AG20443 (cell line): Measurements from ENCODE around the gene SETDB2.

Experiments used
- DNase-seq: peaks from one replicate; pipeline ENCODE4 v3.0.0; 2012; ENCODE audit warnings: low spot score, mixed read lengths

Gene SETDB2

DNA sequence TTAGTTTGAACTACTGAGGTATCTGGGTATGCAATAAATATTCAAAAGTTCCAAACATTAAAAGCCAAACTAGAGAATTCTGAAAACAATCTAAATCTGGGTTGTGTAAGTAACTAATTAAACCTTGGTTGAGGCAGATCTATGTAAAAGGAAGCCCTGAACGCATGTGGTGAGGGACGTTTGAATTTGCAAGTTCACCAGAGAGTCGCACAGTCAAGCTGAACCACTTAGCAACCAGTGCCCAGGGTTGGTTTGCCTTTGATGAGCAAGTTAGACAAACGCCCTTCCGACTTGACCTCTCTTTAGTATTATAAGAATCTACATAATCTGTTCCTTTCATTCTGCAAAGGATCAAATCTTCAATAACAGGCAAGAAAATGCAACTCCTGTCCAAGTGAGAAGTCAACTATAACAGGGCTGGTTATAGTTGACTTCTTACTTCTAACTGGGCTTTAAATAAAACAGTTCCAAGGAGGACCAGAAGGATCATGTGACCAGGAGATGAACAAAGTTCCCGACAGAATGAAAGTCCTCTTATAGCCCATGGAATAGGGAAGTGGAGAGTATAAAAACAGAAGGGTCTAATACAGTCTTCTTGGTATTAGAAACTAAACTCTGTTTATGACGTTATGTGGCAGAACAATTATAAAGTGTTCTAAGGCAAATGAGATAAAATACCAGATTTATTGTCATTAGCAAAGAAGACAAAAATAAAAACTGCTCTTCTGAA, 92.2 kb downstream of the SETDB2 start:
- DNase-seq = no peak

DNA sequence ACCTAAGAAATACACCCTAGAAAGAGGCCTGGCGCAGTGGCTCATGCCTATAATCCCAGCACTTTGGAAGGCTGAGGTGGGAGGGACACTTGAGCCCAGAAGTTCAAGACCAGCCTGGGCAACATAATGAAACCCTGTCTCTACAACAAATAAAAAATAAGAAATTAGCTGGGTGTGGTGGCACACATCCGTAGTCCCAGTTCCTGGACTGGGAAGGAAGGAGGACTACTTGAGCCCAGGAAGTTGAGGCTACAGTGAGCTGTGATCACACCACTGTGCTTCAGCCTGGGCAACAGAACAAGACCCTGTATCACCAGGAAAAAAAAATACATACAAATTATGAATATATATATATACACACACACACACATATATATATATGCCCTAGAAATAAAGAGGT, 94.3 kb downstream of the SETDB2 start:
- DNase-seq = no peak

DNA sequence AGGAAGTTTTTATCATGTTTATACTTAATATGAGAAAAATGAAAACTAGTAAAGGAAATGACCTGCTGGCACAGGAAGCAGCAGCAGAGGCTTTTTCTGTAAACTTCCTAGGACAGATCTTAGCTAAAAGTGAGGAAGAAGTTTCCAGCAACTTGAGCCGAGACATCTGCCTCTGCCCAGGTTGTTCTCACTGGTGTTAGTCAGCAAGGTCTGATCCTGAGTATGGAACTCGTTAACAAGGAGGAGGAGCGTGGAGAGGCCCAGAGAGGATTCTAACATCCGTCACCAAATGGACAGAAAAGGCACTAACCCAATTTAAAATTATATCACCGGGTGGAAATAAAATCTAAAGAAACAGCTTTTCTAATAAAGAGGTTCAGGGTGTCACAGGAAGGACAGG, 95.2 kb downstream of the SETDB2 start:
- DNase-seq = no peak

DNA sequence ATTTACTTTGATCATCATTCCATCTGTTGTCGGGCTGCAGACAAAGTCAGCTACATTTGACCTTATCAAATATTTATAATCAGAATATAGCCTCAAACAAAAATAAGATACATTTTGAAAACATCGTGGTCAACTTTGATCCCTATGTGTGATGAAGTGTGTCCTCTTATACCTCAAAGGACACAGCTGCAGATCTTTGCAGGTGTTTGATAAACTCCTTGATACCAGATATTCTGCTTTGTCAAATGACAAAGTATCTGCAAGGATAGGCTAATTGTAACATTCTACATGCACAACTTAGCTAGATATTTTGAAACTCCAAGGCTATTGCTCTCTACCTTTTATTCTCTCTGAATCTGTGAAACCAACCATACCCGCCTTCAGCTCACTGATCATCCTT, 95.7 kb downstream of the SETDB2 start:
- DNase-seq = no peak

DNA sequence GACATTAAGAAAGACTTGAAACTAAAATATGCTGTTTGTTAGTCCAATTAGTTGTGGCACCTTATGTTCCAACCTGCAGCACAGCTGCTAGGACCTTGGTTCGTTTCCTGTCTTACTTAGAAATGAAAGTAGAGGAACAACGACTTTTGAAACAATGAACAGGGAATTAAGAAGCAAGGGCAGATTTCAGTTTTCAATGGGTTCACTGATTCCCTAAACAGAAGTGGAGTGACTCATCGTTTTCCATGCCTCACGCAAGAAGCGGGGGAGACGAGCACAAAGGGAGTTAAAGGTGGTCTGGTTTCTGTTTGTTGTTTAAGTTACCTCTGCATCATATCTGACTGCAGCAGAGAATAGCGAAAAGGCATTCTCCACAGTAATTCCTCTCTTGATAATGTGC, 96.5 kb downstream of the SETDB2 start:
- no peak for DNase-seq

DNA sequence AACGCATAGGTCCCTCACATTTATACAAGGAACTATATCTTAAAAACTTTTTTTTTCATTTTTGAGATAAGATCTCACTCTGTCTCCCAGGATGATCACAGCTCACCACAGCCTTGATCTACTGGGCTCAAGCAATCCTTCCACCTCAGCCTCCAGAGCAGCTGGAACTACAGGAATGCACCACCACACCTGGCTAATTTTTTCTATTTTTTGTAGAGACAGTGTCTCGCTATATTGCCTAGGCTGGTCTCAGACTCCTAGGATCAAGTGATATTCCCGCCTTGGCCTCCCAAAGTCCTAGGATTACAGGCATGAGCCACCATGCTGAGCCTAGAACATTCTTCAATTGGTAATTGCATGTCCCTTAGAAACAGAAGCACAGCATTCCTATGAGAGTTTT, 99.6 kb downstream of the SETDB2 start:
- no peak for DNase-seq
